ENCODE data around the gene TENM3. TPM values are rescaled to one million over a fixed set of nuclear protein-coding genes. Genes with fewer than 3 reads are reported as not detected.

Gene TENM3
- total and polyA plus RNA-seq, 2 of the 8 experiments (the other 6 are each of a cell fraction or from before 2014, with no cell fraction given), result 36.9 to 69.3 TPM

- Histone ChIP-seq H3K4me3 (ENCODE audit: extremely low read depth in 1 of 4, insufficient read depth in 2 of 4, low read depth in 3 of 4, low read length in 4 of 4) (no peak overlapping the region), H4K20me1 (replicated peaks in 1 of 2; ENCODE audit: control insufficient read depth in 1 of 2, insufficient read depth in 2 of 2, low read length in 2 of 2) (no peaks in the 10 kb centered on the region), H3K23me2 (ENCODE audit: low read depth, low read length) (no peaks in the 10 kb centered on the region), H3K36me3 (ENCODE audit: control insufficient read depth in 2 of 4, insufficient read depth in 4 of 4, low read length in 3 of 4) (no peaks in the 10 kb centered on the region), H3K4me2 (ENCODE audit: insufficient read depth in 1 of 2, low read depth in 2 of 2, low read length in 2 of 2) (no peak overlapping the region), H3K14ac (ENCODE audit: insufficient read length) (no peak overlapping the region), H3K56ac (replicated peaks; ENCODE audit: insufficient read length, low read depth, low read length) (no peak overlapping the region), H4K5ac (ENCODE audit: insufficient read length, low read depth, low read length) (no peak overlapping the region), H2AFZ (ENCODE audit: low read length) (no peak overlapping the region), H3K79me2 (ENCODE audit: control insufficient read depth in 1 of 2, insufficient read depth in 2 of 2, low read length in 2 of 2) (no peaks in the 10 kb centered on the region), H3K23ac (ENCODE audit: insufficient read length) (no peak overlapping the region), H3K27ac (ENCODE audit: low read depth, low read length) (no peak overlapping the region), H2BK12ac (ENCODE audit: low read depth, low read length) (no peak overlapping the region), H2BK20ac (ENCODE audit: low read length) (no peak overlapping the region), H4K8ac (ENCODE audit: extremely low read depth, insufficient read depth, low read length) (no peak overlapping the region), H3K27me3 (replicated peaks in 1 of 4; ENCODE audit: control insufficient read depth in 3 of 4, extremely low read depth in 1 of 4, insufficient read depth in 3 of 4, low read length in 3 of 4) (no peaks in the 10 kb centered on the region), H2AK5ac (ENCODE audit: low read depth, low read length) (no peak overlapping the region), H2BK5ac (ENCODE audit: low read depth, low read length) (no peak overlapping the region), H3K4ac (replicated peaks; ENCODE audit: insufficient read length, low read depth, low read length) (no peak overlapping the region), H3K9ac (replicated peaks in 1 of 4; ENCODE audit: extremely low read depth in 1 of 4, low read depth in 3 of 4, low read length in 3 of 4) (no peak overlapping the region), H2BK15ac (ENCODE audit: low read length) (no peak overlapping the region), H3K4me1 (replicated peaks in 1 of 4; ENCODE audit: control insufficient read depth in 3 of 4, insufficient read depth in 4 of 4, low read length in 3 of 4) (peaks cover 0 to 16% (median 9%) of the 10 kb centered on the region in 4 experiments; a peak in 6 of 7 replicates), H3K9me3 (ENCODE audit: insufficient read depth in 2 of 2, low read depth in 1 of 2, low read length in 1 of 2) (no peaks in the 10 kb centered on the region), H2BK120ac (replicated peaks; ENCODE audit: low read depth, low read length) (no peak overlapping the region), H4K91ac (replicated peaks; ENCODE audit: insufficient read length, low read length) (no peak overlapping the region), H3K18ac (ENCODE audit: extremely low read depth, low read length) (no peak overlapping the region), H3K79me1 (ENCODE audit: low read depth, low read length) (no peaks in the 10 kb centered on the region)
- CTCF ChIA-PET (ENCODE audit: partially characterized antibody), result interaction anchor here (0.9 kb wide), 1 partner anchor 29 kb away, joined by 3 read pairs; no protein-coding TSS in a partner anchor
- no peak for FAIRE-seq
- 12% methylated on average over 3 of the region's 4 CpGs; no CpG with 5 or more reads in 1 of the 2 experiments for WGBS, 2 experiments (ENCODE audit: extremely low coverage in 1 of 2, insufficient coverage in 1 of 2, insufficient read length in 1 of 2, insufficient replicate concordance in 2 of 2, low coverage in 1 of 2, low lambda C conversion rate in 2 of 2, missing lambda C conversion rate in 1 of 2)
- POLR2A ChIA-PET (ENCODE audit: partially characterized antibody), result interaction anchor here (1.4 kb wide), 1 partner anchor 184 kb away, joined by 3 read pairs; no protein-coding TSS in a partner anchor
- DNase-seq (ENCODE audit: low read depth in 1 of 2, low spot score in 2 of 2), result peak in 1 of 2 experiments; percentile 41
- TF ChIP-seq SRF (IDR thresholded peaks at IDR 0.05; ENCODE audit: low read depth, low read length) (no peak), RNF2 (IDR thresholded peaks at IDR 0.05; ENCODE audit: borderline replicate concordance, low read depth, low read length, missing control alignments, poor library complexity, severe bottlenecking) (no peak), MAFK (IDR thresholded peaks at IDR 0.05; ENCODE audit: low read depth, low read length) (no peak), CHD2 (IDR thresholded peaks at IDR 0.05; ENCODE audit: low read length) (no peak), SAP30 (IDR thresholded peaks at IDR 0.05; ENCODE audit: insufficient read depth, insufficient replicate concordance, low read length) (no peak), CREB1 (IDR thresholded peaks at IDR 0.05) (no peak), BACH1 (IDR thresholded peaks at IDR 0.05; ENCODE audit: low read length) (no peak), GTF2F1 (IDR thresholded peaks at IDR 0.05; ENCODE audit: borderline replicate concordance, low read depth, low read length) (no peak), RAD21 (IDR thresholded peaks at IDR 0.05 in 1 of 2, conservative IDR thresholded peaks at IDR 0.05 in 1 of 2; ENCODE audit: low read depth in 2 of 2, low read length in 2 of 2) (no peak)
Measured at GRCh38 chr4:182343453-182343852, 100.3 kb downstream of the TENM3 start.
